HTR-8/SVneo (cell line): ENCODE data around the gene CDK16.
"Not testable (repeated sequence)": the region's sequence is repeated elsewhere in the genome, so short reads cannot be mapped to it uniquely, and the experiment has no call there.

Experiments
- DNase-seq: peaks from one replicate; pipeline ENCODE4 v3.0.0; 2011; ENCODE audit warnings: low spot score, mixed read lengths; ENCODE audit not compliant: insufficient read length
- FAIRE-seq: peaks from 2 replicates; lab custom pipeline; 2011; peaks lifted over from hg19 to GRCh38; lab: Jason Lieb, UNC

The CDK16 gene

GRCh38 chrX:47242321-47242720 is 23.8 kb downstream of the CDK16 start:
- DNase-seq (no peak), FAIRE-seq (no peak)

- DNase-seq, result no peak
- FAIRE-seq, result no peak
These were observed 24.9 kb downstream of the CDK16 start for GRCh38 chrX:47243351-47243750.

GRCh38 chrX:47244676-47245075 is 26.2 kb downstream of the CDK16 start:
- FAIRE-seq (no peak), DNase-seq (no peak)

- FAIRE-seq (no peak), DNase-seq (no peak)
These were observed 26.7 kb downstream of the CDK16 start for GRCh38 chrX:47245156-47245555.

GRCh38 chrX:47247206-47247998 is 28.9 kb downstream of the CDK16 start:
- FAIRE-seq (no peak), DNase-seq (no peak)

- FAIRE-seq (no peak), DNase-seq (no peak)
These were observed 29.5 kb downstream of the CDK16 start for GRCh38 chrX:47247999-47248320.

GRCh38 chrX:47248576-47248975 is 30.1 kb downstream of the CDK16 start:
- DNase-seq (no peak), FAIRE-seq (no peak)

GRCh38 chrX:47250017-47250347 is 31.5 kb downstream of the CDK16 start:
- DNase-seq (no peak), FAIRE-seq (no peak)

- not testable (repeated sequence) for FAIRE-seq, DNase-seq
These were observed 39.1 kb downstream of the CDK16 start for GRCh38 chrX:47257620-47258019.

GRCh38 chrX:47264483-47265173 is 46.1 kb downstream of the CDK16 start:
- peak; percentile 14 for DNase-seq
- FAIRE-seq, result no peak

GRCh38 chrX:47266643-47267042 is 48.2 kb downstream of the CDK16 start:
- DNase-seq (no peak), FAIRE-seq (no peak)

- DNase-seq (no peak), FAIRE-seq (no peak)
These were observed 53.5 kb downstream of the CDK16 start for GRCh38 chrX:47272013-47272408.

GRCh38 chrX:47273011-47273730 is 54.7 kb downstream of the CDK16 start:
- FAIRE-seq, result no peak
- DNase-seq, result no peak

GRCh38 chrX:47278691-47279090 is 60.2 kb downstream of the CDK16 start:
- no peak for DNase-seq
- FAIRE-seq, result no peak
